ENCODE results near the gene COPG1.
A peak's percentile ranks its signal among the peaks of the same experiment; 100 is the strongest.
"Not testable (repeated sequence)": the region's sequence is repeated elsewhere in the genome, so short reads cannot be mapped to it uniquely, and the experiment has no call there.

Gene COPG1

GRCh38 chr3:129230311-129231019 lies 18.9 kb upstream of the COPG1 start:
- H3K9me3 Mint-ChIP-seq, result no peaks in the 10 kb centered on the region
- DNase-seq (ENCODE audit: low spot score in 2 of 2), result no peak
- H3K36me3 Mint-ChIP-seq (ENCODE audit: insufficient read depth), result no peaks in the 10 kb centered on the region
- no peaks in the 10 kb centered on the region for H3K27me3 Mint-ChIP-seq
- H3K4me1 Mint-ChIP-seq, result no peaks in the 10 kb centered on the region
- no peak overlapping the region for H3K27ac Mint-ChIP-seq (ENCODE audit: low read depth)
- no peak for ATAC-seq (replicated peaks; ENCODE audit: extremely low read depth, poor library complexity, severe bottlenecking)
- H3K4me3 Mint-ChIP-seq, result no peak overlapping the region

- no peaks in the 10 kb centered on the region for H3K36me3 Mint-ChIP-seq (ENCODE audit: insufficient read depth)
- DNase-seq (ENCODE audit: low spot score in 2 of 2) (no peak), ATAC-seq (replicated peaks; ENCODE audit: extremely low read depth, poor library complexity, severe bottlenecking) (no peak)
- H3K4me3 Mint-ChIP-seq, result no peak overlapping the region
- no peaks in the 10 kb centered on the region for H3K27me3 Mint-ChIP-seq
- no peaks in the 10 kb centered on the region for H3K9me3 Mint-ChIP-seq
- H3K4me1 Mint-ChIP-seq, result no peaks in the 10 kb centered on the region
- H3K27ac Mint-ChIP-seq (ENCODE audit: low read depth), result no peak overlapping the region
Observed at GRCh38 chr3:129231331-129232119, 17.9 kb upstream of the COPG1 start.

GRCh38 chr3:129233538-129233937 lies 15.9 kb upstream of the COPG1 start:
- no peak overlapping the region for H3K27ac Mint-ChIP-seq (ENCODE audit: low read depth)
- no peaks in the 10 kb centered on the region for H3K9me3 Mint-ChIP-seq
- no peaks in the 10 kb centered on the region for H3K4me1 Mint-ChIP-seq
- ATAC-seq (replicated peaks; ENCODE audit: extremely low read depth, poor library complexity, severe bottlenecking) (peak; percentile 65), DNase-seq (ENCODE audit: low spot score in 2 of 2) (no peak)
- no peaks in the 10 kb centered on the region for H3K36me3 Mint-ChIP-seq (ENCODE audit: insufficient read depth)
- H3K27me3 Mint-ChIP-seq, result peaks cover under 1% of the 10 kb centered on the region
- no peak overlapping the region for H3K4me3 Mint-ChIP-seq

DNA sequence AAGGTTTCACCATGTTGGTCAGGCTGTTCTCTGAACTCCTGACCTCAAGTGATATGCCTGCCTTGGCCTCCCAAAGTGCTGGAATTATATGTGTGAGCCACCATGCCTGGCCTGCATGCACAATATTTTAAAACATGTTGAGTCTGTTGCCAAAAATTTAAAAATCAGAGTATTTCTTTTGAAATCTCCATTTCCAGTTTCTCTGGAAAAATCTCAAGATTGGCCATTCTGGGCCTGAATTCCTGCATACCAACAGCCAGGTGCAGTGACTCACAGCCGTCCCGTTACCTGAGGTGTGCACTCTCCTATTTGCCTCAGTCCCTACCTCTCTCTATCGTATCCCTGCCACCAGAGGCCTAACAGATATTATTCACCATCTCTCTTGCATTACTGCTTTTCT lies 15.0 kb upstream of the COPG1 start:
- H3K36me3 Mint-ChIP-seq (ENCODE audit: insufficient read depth), result no peaks in the 10 kb centered on the region
- peaks cover 9% of the 10 kb centered on the region for H3K27me3 Mint-ChIP-seq
- H3K9me3 Mint-ChIP-seq, result no peaks in the 10 kb centered on the region
- no peak for DNase-seq (ENCODE audit: low spot score in 2 of 2)
- ATAC-seq (replicated peaks; ENCODE audit: extremely low read depth, poor library complexity, severe bottlenecking), result no peak
- H3K27ac Mint-ChIP-seq (ENCODE audit: low read depth), result no peak overlapping the region
- H3K4me1 Mint-ChIP-seq, result peaks cover 7% of the 10 kb centered on the region
- H3K4me3 Mint-ChIP-seq, result no peak overlapping the region

- Mint-ChIP-seq H3K4me3 (no peak overlapping the region), H3K4me1 (peaks cover 7% of the 10 kb centered on the region)
- ATAC-seq (replicated peaks; ENCODE audit: extremely low read depth, poor library complexity, severe bottlenecking), result no peak
Observed at GRCh38 chr3:129235344-129235917, 14.0 kb upstream of the COPG1 start.

DNA sequence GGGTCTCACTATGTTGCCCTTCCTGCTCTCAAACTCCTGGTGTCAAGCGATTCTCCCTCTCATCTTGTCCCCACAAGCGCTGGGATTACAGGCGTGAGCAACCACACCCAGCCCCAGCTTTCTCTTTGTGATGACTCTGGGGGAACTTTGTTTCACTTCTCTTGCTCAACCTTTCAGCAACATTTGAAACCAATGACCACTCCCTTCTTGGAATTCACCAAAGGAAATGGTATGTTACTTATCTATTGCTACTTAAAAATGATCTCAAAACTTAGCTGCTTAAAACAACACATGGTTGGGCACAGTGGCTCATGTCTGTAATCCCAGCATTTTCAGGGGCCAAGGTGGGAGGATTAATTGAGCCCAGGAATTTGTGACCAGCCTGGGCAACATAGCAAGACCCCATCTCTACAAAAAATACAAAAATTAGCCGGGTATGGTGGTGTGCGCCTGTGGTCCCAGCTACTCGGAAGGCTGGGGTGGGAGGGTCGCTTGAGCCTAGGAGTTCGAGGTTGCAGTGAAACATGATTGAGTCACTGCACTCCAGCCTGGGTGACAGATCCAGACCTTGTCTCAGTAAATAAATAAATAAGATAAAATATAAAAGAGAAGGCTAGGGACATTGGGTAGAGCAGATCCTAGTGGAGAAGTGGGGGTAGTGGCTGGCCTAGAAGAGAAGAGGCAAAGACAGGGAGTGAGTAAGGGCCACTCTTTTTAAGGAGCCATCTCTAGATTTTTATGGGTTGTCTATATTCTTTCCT lies 10.3 kb upstream of the COPG1 start:
- H3K27me3 Mint-ChIP-seq, result peaks cover 9% of the 10 kb centered on the region
- no peak for DNase-seq (ENCODE audit: low spot score in 2 of 2)
- no peaks in the 10 kb centered on the region for H3K9me3 Mint-ChIP-seq
- no peak overlapping the region for H3K4me3 Mint-ChIP-seq
- no peak overlapping the region for H3K27ac Mint-ChIP-seq (ENCODE audit: low read depth)
- peaks cover 7% of the 10 kb centered on the region for H3K4me1 Mint-ChIP-seq
- ATAC-seq (replicated peaks; ENCODE audit: extremely low read depth, poor library complexity, severe bottlenecking), result peak; percentile 19
- H3K36me3 Mint-ChIP-seq (ENCODE audit: insufficient read depth), result no peaks in the 10 kb centered on the region

More at GRCh38 chr3:129235344-129235917, 14.0 kb upstream of the COPG1 start:
- H3K9me3 Mint-ChIP-seq, result no peaks in the 10 kb centered on the region
- H3K36me3 Mint-ChIP-seq (ENCODE audit: insufficient read depth), result no peaks in the 10 kb centered on the region
- no peak overlapping the region for H3K27ac Mint-ChIP-seq (ENCODE audit: low read depth)
- DNase-seq (ENCODE audit: low spot score in 2 of 2), result no peak
- peaks cover 9% of the 10 kb centered on the region for H3K27me3 Mint-ChIP-seq

- ATAC-seq (replicated peaks; ENCODE audit: extremely low read depth, poor library complexity, severe bottlenecking), result no peak
- H3K9me3 Mint-ChIP-seq, result no peaks in the 10 kb centered on the region
- H3K4me3 Mint-ChIP-seq, result no peak overlapping the region
- peaks cover 7% of the 10 kb centered on the region for H3K4me1 Mint-ChIP-seq
- no peak for DNase-seq (ENCODE audit: low spot score in 2 of 2)
- H3K36me3 Mint-ChIP-seq (ENCODE audit: insufficient read depth), result no peaks in the 10 kb centered on the region
- no peak overlapping the region for H3K27ac Mint-ChIP-seq (ENCODE audit: low read depth)
- H3K27me3 Mint-ChIP-seq, result peaks cover 9% of the 10 kb centered on the region
Observed at GRCh38 chr3:129239991-129240390, 9.4 kb upstream of the COPG1 start.

DNA sequence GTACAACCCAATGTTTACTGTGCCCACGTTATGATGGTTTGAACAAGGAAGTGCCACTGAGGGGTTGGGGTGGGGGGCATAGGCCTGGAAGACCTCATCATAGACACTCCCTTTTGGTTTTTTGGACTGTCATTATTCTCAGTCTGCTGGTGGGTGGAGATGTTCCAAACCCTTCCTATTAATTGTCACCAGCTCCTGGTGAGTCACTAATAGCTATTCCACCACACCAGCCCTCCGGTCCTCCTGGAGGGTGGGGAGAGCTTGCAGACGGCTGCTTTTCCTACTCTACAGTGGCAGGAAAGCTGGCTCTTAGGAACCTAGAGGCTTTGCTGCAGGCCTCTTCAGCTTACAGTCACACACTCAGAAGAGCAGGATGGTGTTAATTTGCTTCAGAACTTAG lies 9.0 kb upstream of the COPG1 start:
- Mint-ChIP-seq H3K9me3 (no peaks in the 10 kb centered on the region), H3K27ac (ENCODE audit: low read depth) (no peak overlapping the region), H3K36me3 (ENCODE audit: insufficient read depth) (no peaks in the 10 kb centered on the region), H3K4me3 (no peak overlapping the region), H3K4me1 (peaks cover 7% of the 10 kb centered on the region), H3K27me3 (peaks cover 9% of the 10 kb centered on the region)
- DNase-seq (ENCODE audit: low spot score in 2 of 2) (no peak), ATAC-seq (replicated peaks; ENCODE audit: extremely low read depth, poor library complexity, severe bottlenecking) (no peak)

GRCh38 chr3:129245141-129245540 lies 4.3 kb upstream of the COPG1 start:
- Mint-ChIP-seq H3K27ac (ENCODE audit: low read depth) (no peak overlapping the region), H3K9me3 (no peaks in the 10 kb centered on the region), H3K27me3 (no peaks in the 10 kb centered on the region), H3K36me3 (ENCODE audit: insufficient read depth) (peaks cover 17% of the 10 kb centered on the region), H3K4me1 (peaks cover 21% of the 10 kb centered on the region), H3K4me3 (no peak overlapping the region)
- DNase-seq (ENCODE audit: low spot score in 2 of 2), result no peak
- ATAC-seq (replicated peaks; ENCODE audit: extremely low read depth, poor library complexity, severe bottlenecking), result no peak

- H3K27me3 Mint-ChIP-seq; H3K27ac Mint-ChIP-seq (ENCODE audit: low read depth); H3K9me3 Mint-ChIP-seq; H3K4me3 Mint-ChIP-seq: not testable (repeated sequence)
- ATAC-seq (replicated peaks; ENCODE audit: extremely low read depth, poor library complexity, severe bottlenecking) (peak; percentile 51), DNase-seq (ENCODE audit: low spot score in 2 of 2) (peak; percentile 36 to 61)
- Mint-ChIP-seq H3K4me1 (peaks cover 27% of the 10 kb centered on the region), H3K36me3 (ENCODE audit: insufficient read depth) (peaks cover 20% of the 10 kb centered on the region)
Observed at GRCh38 chr3:129245641-129246306, 3.6 kb upstream of the COPG1 start.

DNA sequence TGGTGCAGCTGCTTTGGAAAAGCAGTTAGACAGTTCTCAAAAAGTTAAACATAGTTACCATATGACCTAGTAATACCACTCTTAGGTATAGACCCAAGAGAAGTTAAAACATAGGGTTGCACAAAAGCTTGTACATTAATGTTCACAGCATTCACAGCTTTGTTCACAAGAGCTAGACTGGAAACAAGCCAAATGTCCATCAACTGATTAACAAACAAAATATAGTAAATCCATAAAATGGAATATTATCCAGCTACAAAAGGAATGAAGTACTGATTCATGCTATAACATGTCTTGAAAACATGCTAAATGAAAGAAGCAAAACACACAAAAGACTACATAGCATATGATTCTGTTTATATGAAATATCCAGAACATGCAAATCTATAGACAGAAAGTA lies 2.8 kb upstream of the COPG1 start:
- Mint-ChIP-seq H3K27ac (ENCODE audit: low read depth) (no peak overlapping the region), H3K27me3 (no peaks in the 10 kb centered on the region), H3K9me3 (no peaks in the 10 kb centered on the region), H3K4me3 (no peak overlapping the region), H3K36me3 (ENCODE audit: insufficient read depth) (peaks cover 21% of the 10 kb centered on the region), H3K4me1 (peaks cover 29% of the 10 kb centered on the region)
- DNase-seq (ENCODE audit: low spot score in 2 of 2) (no peak), ATAC-seq (replicated peaks; ENCODE audit: extremely low read depth, poor library complexity, severe bottlenecking) (no peak)

Data from central memory CD8-positive, alpha-beta T cell (primary cell).